Measurements from ENCODE around the gene YARS1.

The YARS1 gene

GRCh38 chr1:32775640-32776337 is 41.4 kb downstream of the YARS1 start:
- H3K4me3 Mint-ChIP-seq = no peak overlapping the region
- peaks cover 47% of the 10 kb centered on the region for H3K36me3 Mint-ChIP-seq (ENCODE audit: low read depth)

GRCh38 chr1:32774950-32775634 is 42.1 kb downstream of the YARS1 start:
- DNase-seq (no peak), ATAC-seq (no peak)
- Mint-ChIP-seq H3K27me3 (peaks cover 2% of the 10 kb centered on the region), H3K4me3 (no peak overlapping the region), H3K27ac (no peak overlapping the region), H3K9me3 (no peaks in the 10 kb centered on the region), H3K36me3 (ENCODE audit: low read depth) (peaks cover 40% of the 10 kb centered on the region), H3K4me1 (peaks cover 18% of the 10 kb centered on the region)

More at GRCh38 chr1:32775640-32776337, 41.4 kb downstream of the YARS1 start:
- DNase-seq (no peak), ATAC-seq (no peak)
- H3K27me3 Mint-ChIP-seq = peaks cover 2% of the 10 kb centered on the region
- H3K4me1 Mint-ChIP-seq = peaks cover 18% of the 10 kb centered on the region
- peak overlapping the region; percentile 30 for H3K27ac Mint-ChIP-seq
- H3K9me3 Mint-ChIP-seq = no peaks in the 10 kb centered on the region

GRCh38 chr1:32774464-32774808 is 42.7 kb downstream of the YARS1 start:
- H3K4me1 Mint-ChIP-seq = peaks cover 18% of the 10 kb centered on the region
- DNase-seq = no peak
- H3K4me3 Mint-ChIP-seq = no peak overlapping the region
- H3K27me3 Mint-ChIP-seq = peaks cover 2% of the 10 kb centered on the region
- H3K27ac Mint-ChIP-seq = peak overlapping the region; percentile 31
- H3K36me3 Mint-ChIP-seq (ENCODE audit: low read depth) = peaks cover 33% of the 10 kb centered on the region
- H3K9me3 Mint-ChIP-seq = no peaks in the 10 kb centered on the region
- no peak for ATAC-seq

- ATAC-seq = no peak
- Mint-ChIP-seq H3K4me3 (no peak overlapping the region), H3K27me3 (peaks cover 2% of the 10 kb centered on the region), H3K27ac (peak overlapping the region; percentile 31), H3K9me3 (no peaks in the 10 kb centered on the region), H3K36me3 (ENCODE audit: low read depth) (peaks cover 28% of the 10 kb centered on the region), H3K4me1 (peaks cover 18% of the 10 kb centered on the region)
- DNase-seq = no peak
Observed at GRCh38 chr1:32773764-32774463, 43.2 kb downstream of the YARS1 start.

- Mint-ChIP-seq H3K4me3 (no peak overlapping the region), H3K36me3 (ENCODE audit: low read depth) (peaks cover 26% of the 10 kb centered on the region), H3K9me3 (no peaks in the 10 kb centered on the region), H3K27me3 (peaks cover 2% of the 10 kb centered on the region), H3K4me1 (peaks cover 18% of the 10 kb centered on the region), H3K27ac (peak overlapping the region; percentile 46)
- DNase-seq = peak; percentile 77
- peak; percentile 76 for ATAC-seq
Observed at GRCh38 chr1:32773018-32773763, 44.0 kb downstream of the YARS1 start.

GRCh38 chr1:32772281-32773017 is 44.7 kb downstream of the YARS1 start:
- no peak for ATAC-seq

GRCh38 chr1:32771561-32772280 is 45.4 kb downstream of the YARS1 start:
- peaks cover 2% of the 10 kb centered on the region for H3K27me3 Mint-ChIP-seq
- ATAC-seq = no peak
- H3K4me1 Mint-ChIP-seq = peaks cover 18% of the 10 kb centered on the region
- H3K9me3 Mint-ChIP-seq = no peaks in the 10 kb centered on the region
- no peak overlapping the region for H3K27ac Mint-ChIP-seq
- no peak overlapping the region for H3K4me3 Mint-ChIP-seq
- peaks cover 18% of the 10 kb centered on the region for H3K36me3 Mint-ChIP-seq (ENCODE audit: low read depth)
- DNase-seq = no peak

More at GRCh38 chr1:32772281-32773017, 44.7 kb downstream of the YARS1 start:
- no peak for DNase-seq
- Mint-ChIP-seq H3K9me3 (no peaks in the 10 kb centered on the region), H3K27me3 (peaks cover 2% of the 10 kb centered on the region), H3K27ac (peak overlapping the region; percentile 46), H3K36me3 (ENCODE audit: low read depth) (peaks cover 18% of the 10 kb centered on the region), H3K4me1 (peaks cover 18% of the 10 kb centered on the region), H3K4me3 (no peak overlapping the region)

GRCh38 chr1:32770741-32771548 is 46.2 kb downstream of the YARS1 start:
- Mint-ChIP-seq H3K27me3 (peaks cover 2% of the 10 kb centered on the region), H3K9me3 (no peaks in the 10 kb centered on the region), H3K4me3 (no peak overlapping the region), H3K36me3 (ENCODE audit: low read depth) (peaks cover 14% of the 10 kb centered on the region), H3K4me1 (peaks cover 18% of the 10 kb centered on the region), H3K27ac (no peak overlapping the region)
- no peak for ATAC-seq
- no peak for DNase-seq

GRCh38 chr1:32770221-32770731 is 46.9 kb downstream of the YARS1 start:
- DNase-seq (no peak), ATAC-seq (no peak)
- H3K36me3 Mint-ChIP-seq (ENCODE audit: low read depth) = peaks cover 8% of the 10 kb centered on the region
- H3K4me3 Mint-ChIP-seq = no peak overlapping the region
- peaks cover 2% of the 10 kb centered on the region for H3K27me3 Mint-ChIP-seq
- no peak overlapping the region for H3K27ac Mint-ChIP-seq
- H3K4me1 Mint-ChIP-seq = peaks cover 12% of the 10 kb centered on the region
- no peaks in the 10 kb centered on the region for H3K9me3 Mint-ChIP-seq

GRCh38 chr1:32769524-32770220 is 47.5 kb downstream of the YARS1 start:
- Mint-ChIP-seq H3K27me3 (peaks cover 2% of the 10 kb centered on the region), H3K4me3 (no peak overlapping the region), H3K4me1 (peaks cover 10% of the 10 kb centered on the region), H3K9me3 (no peaks in the 10 kb centered on the region), H3K27ac (no peak overlapping the region), H3K36me3 (ENCODE audit: low read depth) (peaks cover 3% of the 10 kb centered on the region)
- no peak for ATAC-seq
- no peak for DNase-seq

- no peak for DNase-seq
- Mint-ChIP-seq H3K36me3 (ENCODE audit: low read depth) (no peaks in the 10 kb centered on the region), H3K4me1 (peaks cover 3% of the 10 kb centered on the region), H3K9me3 (no peaks in the 10 kb centered on the region), H3K4me3 (no peak overlapping the region), H3K27me3 (peaks cover 2% of the 10 kb centered on the region), H3K27ac (no peak overlapping the region)
- no peak for ATAC-seq
Observed at GRCh38 chr1:32768110-32768850, 48.9 kb downstream of the YARS1 start.

- no peaks in the 10 kb centered on the region for H3K9me3 Mint-ChIP-seq
- no peak overlapping the region for H3K27ac Mint-ChIP-seq
- no peaks in the 10 kb centered on the region for H3K36me3 Mint-ChIP-seq (ENCODE audit: low read depth)
- peaks cover 2% of the 10 kb centered on the region for H3K27me3 Mint-ChIP-seq
- DNase-seq (no peak), ATAC-seq (no peak)
- H3K4me3 Mint-ChIP-seq = no peak overlapping the region
- no peaks in the 10 kb centered on the region for H3K4me1 Mint-ChIP-seq
Observed at GRCh38 chr1:32767641-32768040, 49.5 kb downstream of the YARS1 start.
